Neural cell (in vitro differentiated cells): ENCODE results near the gene SIAE. TPM values are rescaled to one million over a fixed set of nuclear protein-coding genes. Genes with fewer than 3 reads are reported as not detected.

Experiments
- H2AFZ ChIP-seq: fragments of 200-600, 300-800 bp; sonication (generic), shearing (Covaris generic); 2 replicates; pipeline ENCODE4 v1.6.0; 2014; ENCODE audit warnings: low read depth, mild to moderate bottlenecking, antibody characterized with exemption, low read length, moderate library complexity
- H3F3A ChIP-seq: fragments of 200-600 bp; shearing (Covaris generic); 2 replicates; pipeline ENCODE4 v1.6.1; 2016; ENCODE audit warnings: mild to moderate bottlenecking, moderate library complexity, mixed read lengths, antibody characterized with exemption, low read length; ENCODE audit not compliant: insufficient read depth, poor library complexity, severe bottlenecking
- H3K27ac ChIP-seq: fragments of 200-600, 300-800 bp; sonication (generic), shearing (Covaris generic); 2 replicates; pipeline ENCODE4 v1.5.1; 2014; ENCODE audit warnings: mild to moderate bottlenecking, low read length, moderate library complexity
- H3K27me3 ChIP-seq: fragments of 300-800, 200-600 bp; sonication (generic), shearing (Covaris generic); 2 replicates; pipeline ENCODE4 v1.6.0; 2014; ENCODE audit warnings: mild to moderate bottlenecking, low read depth, low read length, moderate library complexity; ENCODE audit not compliant: insufficient read depth
- H3K36me3 ChIP-seq: fragments of 300-800, 200-600 bp; sonication (generic), shearing (Covaris generic); 2 replicates; pipeline ENCODE4 v1.5.1; 2014; ENCODE audit warnings: mild to moderate bottlenecking, antibody characterized with exemption, low read length, moderate library complexity; ENCODE audit not compliant: insufficient read depth
- H3K4me2 ChIP-seq: fragments of 300-800, 200-600 bp; sonication (generic), shearing (Covaris generic); 2 replicates; pipeline ENCODE4 v1.6.0; 2014; ENCODE audit warnings: mild to moderate bottlenecking, low read length
- H3K4me3 ChIP-seq: fragments of 300-800, 200-600 bp; sonication (generic), shearing (Covaris generic); 2 replicates; pipeline ENCODE4 v1.5.1; 2014; ENCODE audit warnings: mild to moderate bottlenecking, low read length, moderate library complexity
- H3K79me2 ChIP-seq: fragments of 200-600 bp; shearing (Covaris generic); replicated peaks from 2 replicates; pipeline ENCODE4 v1.6.0; 2014; ENCODE audit warnings: mild to moderate bottlenecking, low read length, moderate library complexity; ENCODE audit not compliant: insufficient read depth
- H3K9ac ChIP-seq: fragments of 300-800, 200-600 bp; sonication (generic), shearing (Covaris generic); 2 replicates; pipeline ENCODE4 v1.6.1; 2016; ENCODE audit warnings: mild to moderate bottlenecking, low read length, mixed read lengths
- H3K9me2 ChIP-seq: fragments of 200-600 bp; shearing (Covaris generic); 2 replicates; pipeline ENCODE4 v1.6.1; 2016; ENCODE audit warnings: mild to moderate bottlenecking, low read length, mixed read lengths; ENCODE audit not compliant: insufficient read depth
- H3K9me3 ChIP-seq: fragments of 200-600, 300-800 bp; sonication (generic), shearing (Covaris generic); 2 replicates; pipeline ENCODE4 v1.6.1; 2016; ENCODE audit warnings: mild to moderate bottlenecking, mixed run types, low read length, moderate library complexity, mixed read lengths
- H4K20me1 ChIP-seq: fragments of 200-600 bp; shearing (Covaris generic); 2 replicates; pipeline ENCODE4 v1.6.1; 2016; ENCODE audit warnings: mild to moderate bottlenecking, mixed run types; ENCODE audit not compliant: insufficient read depth
- EP300 ChIP-seq: fragments of 450-650 bp; conservative IDR thresholded peaks from 2 replicates; pipeline ENCODE4 v1.6.1; 2014; ENCODE audit warnings: antibody characterized with exemption, mild to moderate bottlenecking, moderate library complexity; ENCODE audit not compliant: poor library complexity, severe bottlenecking
- EZH2 ChIP-seq: fragments of 200-600, 300-800 bp; shearing (Covaris generic), sonication (generic); IDR thresholded peaks from 2 replicates; pipeline ENCODE4 v1.6.1; 2014; ENCODE audit warnings: antibody characterized with exemption, low read length, borderline replicate concordance, mild to moderate bottlenecking; ENCODE audit not compliant: insufficient read depth, poor library complexity, severe bottlenecking
- MXI1 ChIP-seq: fragments of 450-650 bp; conservative IDR thresholded peaks from 2 replicates; pipeline ENCODE4 v1.6.1; 2014; ENCODE audit warnings: antibody characterized with exemption, mild to moderate bottlenecking; ENCODE audit not compliant: poor library complexity, severe bottlenecking
- POLR2AphosphoS5 ChIP-seq: IDR thresholded peaks from 2 replicates; pipeline ENCODE4 v1.6.1; 2012
- RAD21 ChIP-seq: fragments of 450-650 bp; conservative IDR thresholded peaks from 2 replicates; pipeline ENCODE4 v1.6.1; 2014; ENCODE audit warnings: antibody characterized with exemption, mild to moderate bottlenecking, moderate library complexity
- SMC3 ChIP-seq: fragments of 450-650 bp; conservative IDR thresholded peaks from 2 replicates; pipeline ENCODE4 v1.6.1; 2014; ENCODE audit warnings: antibody characterized with exemption, mild to moderate bottlenecking, moderate library complexity; ENCODE audit not compliant: poor library complexity
- TAF1 ChIP-seq: IDR thresholded peaks from 2 replicates; pipeline ENCODE4 v1.6.1; 2012; ENCODE audit warnings: low read depth
- polyA plus RNA-seq: library from polyadenylated mRNA; depleted of rRNA; stranded (reverse); fragments of >200 nt; gene quantifications from 2 replicates; pipeline ENCODE4 v1.2.3, GENCODE V29; 2014
- TF ChIP-seq, protein P1 (sequence below): IDR thresholded peaks from 2 replicates; pipeline ENCODE4 v1.6.1; 2012; ENCODE audit warnings: borderline replicate concordance
- TF ChIP-seq, protein P2 (sequence below): fragments of 450-650 bp; IDR thresholded peaks from 2 replicates; pipeline ENCODE4 v1.5.1; 2014; ENCODE audit warnings: antibody characterized with exemption, mild to moderate bottlenecking, moderate library complexity; ENCODE audit not compliant: poor library complexity, severe bottlenecking

Gene SIAE
- polyA plus RNA-seq, 1 donor from 2014 or later, result 4.0 TPM

DNA sequence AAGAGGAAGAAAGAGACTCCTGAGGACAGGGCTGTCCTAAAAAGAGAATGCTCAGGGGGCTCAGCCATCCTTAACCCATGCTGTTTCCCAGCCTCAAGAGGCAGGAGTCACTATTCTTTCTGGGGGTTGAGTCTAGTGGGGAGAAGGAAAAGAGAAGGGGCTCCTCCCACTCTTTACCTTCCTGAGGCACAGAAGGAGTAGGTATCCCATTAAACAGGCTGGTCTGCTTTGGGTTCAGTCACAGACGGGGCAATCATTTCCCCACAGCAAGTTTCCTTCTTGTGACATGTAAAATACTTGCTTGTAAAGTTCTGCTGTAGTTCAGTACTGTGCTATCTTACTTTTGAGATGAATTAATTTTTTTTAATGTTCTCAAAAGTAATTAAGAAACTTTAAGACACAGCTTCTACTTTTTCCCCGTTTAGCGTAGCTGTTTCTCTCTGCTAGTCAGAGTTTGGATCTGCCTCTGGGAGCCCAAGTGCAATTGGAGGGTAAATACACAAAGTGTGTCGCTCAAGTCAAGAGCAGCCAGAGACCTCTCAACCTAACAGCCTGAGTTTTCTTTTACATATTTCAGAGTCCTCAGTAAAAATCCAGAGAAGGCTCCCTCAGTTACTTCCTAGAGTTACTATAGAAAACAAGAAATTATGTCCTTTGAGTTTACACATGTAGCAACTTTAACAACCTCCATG is 88.7 kb downstream of the SIAE start:
- no peak overlapping the region for H2AFZ ChIP-seq
- no peak overlapping the region for H3K9ac ChIP-seq
- H3F3A ChIP-seq, result no peaks in the 10 kb centered on the region
- no peaks in the 10 kb centered on the region for H3K27me3 ChIP-seq
- TF ChIP-seq EP300 (no peak), RAD21 (no peak), SMC3 (no peak), TAF1 (no peak), EZH2 (no peak), POLR2AphosphoS5 (no peak), MXI1 (no peak)
- TF ChIP-seq, protein P1, sequence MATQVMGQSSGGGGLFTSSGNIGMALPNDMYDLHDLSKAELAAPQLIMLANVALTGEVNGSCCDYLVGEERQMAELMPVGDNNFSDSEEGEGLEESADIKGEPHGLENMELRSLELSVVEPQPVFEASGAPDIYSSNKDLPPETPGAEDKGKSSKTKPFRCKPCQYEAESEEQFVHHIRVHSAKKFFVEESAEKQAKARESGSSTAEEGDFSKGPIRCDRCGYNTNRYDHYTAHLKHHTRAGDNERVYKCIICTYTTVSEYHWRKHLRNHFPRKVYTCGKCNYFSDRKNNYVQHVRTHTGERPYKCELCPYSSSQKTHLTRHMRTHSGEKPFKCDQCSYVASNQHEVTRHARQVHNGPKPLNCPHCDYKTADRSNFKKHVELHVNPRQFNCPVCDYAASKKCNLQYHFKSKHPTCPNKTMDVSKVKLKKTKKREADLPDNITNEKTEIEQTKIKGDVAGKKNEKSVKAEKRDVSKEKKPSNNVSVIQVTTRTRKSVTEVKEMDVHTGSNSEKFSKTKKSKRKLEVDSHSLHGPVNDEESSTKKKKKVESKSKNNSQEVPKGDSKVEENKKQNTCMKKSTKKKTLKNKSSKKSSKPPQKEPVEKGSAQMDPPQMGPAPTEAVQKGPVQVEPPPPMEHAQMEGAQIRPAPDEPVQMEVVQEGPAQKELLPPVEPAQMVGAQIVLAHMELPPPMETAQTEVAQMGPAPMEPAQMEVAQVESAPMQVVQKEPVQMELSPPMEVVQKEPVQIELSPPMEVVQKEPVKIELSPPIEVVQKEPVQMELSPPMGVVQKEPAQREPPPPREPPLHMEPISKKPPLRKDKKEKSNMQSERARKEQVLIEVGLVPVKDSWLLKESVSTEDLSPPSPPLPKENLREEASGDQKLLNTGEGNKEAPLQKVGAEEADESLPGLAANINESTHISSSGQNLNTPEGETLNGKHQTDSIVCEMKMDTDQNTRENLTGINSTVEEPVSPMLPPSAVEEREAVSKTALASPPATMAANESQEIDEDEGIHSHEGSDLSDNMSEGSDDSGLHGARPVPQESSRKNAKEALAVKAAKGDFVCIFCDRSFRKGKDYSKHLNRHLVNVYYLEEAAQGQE, result no peak
- TF ChIP-seq, protein P2, sequence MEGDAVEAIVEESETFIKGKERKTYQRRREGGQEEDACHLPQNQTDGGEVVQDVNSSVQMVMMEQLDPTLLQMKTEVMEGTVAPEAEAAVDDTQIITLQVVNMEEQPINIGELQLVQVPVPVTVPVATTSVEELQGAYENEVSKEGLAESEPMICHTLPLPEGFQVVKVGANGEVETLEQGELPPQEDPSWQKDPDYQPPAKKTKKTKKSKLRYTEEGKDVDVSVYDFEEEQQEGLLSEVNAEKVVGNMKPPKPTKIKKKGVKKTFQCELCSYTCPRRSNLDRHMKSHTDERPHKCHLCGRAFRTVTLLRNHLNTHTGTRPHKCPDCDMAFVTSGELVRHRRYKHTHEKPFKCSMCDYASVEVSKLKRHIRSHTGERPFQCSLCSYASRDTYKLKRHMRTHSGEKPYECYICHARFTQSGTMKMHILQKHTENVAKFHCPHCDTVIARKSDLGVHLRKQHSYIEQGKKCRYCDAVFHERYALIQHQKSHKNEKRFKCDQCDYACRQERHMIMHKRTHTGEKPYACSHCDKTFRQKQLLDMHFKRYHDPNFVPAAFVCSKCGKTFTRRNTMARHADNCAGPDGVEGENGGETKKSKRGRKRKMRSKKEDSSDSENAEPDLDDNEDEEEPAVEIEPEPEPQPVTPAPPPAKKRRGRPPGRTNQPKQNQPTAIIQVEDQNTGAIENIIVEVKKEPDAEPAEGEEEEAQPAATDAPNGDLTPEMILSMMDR, result no peak
- H3K4me3 ChIP-seq, result no peak overlapping the region
- H4K20me1 ChIP-seq, result no peaks in the 10 kb centered on the region
- H3K27ac ChIP-seq, result no peak overlapping the region
- H3K79me2 ChIP-seq, result no peaks in the 10 kb centered on the region
- no peaks in the 10 kb centered on the region for H3K36me3 ChIP-seq
- no peaks in the 10 kb centered on the region for H3K9me2 ChIP-seq
- H3K9me3 ChIP-seq, result no peaks in the 10 kb centered on the region
- H3K4me2 ChIP-seq, result no peak overlapping the region

DNA sequence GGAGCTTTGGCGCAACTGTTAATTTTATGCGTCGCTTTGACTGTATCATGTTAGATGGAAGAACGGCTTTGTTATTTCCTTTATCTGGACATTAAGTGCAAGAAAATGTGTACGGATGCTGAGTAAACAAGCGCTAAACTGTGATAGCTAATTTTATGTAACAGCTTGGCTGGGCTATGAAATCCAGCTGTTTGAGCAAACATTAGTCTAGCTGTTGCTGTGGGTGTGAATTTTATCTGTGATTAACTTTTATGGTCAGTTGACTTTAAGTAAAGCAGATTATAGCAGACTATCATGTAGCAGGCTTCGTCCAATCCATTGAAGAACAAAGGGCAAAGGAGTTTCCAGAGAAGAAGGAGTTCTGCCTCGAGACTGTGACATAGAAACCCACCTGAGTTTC is 89.8 kb downstream of the SIAE start:
- H3K36me3 ChIP-seq, result no peaks in the 10 kb centered on the region
- H4K20me1 ChIP-seq, result no peaks in the 10 kb centered on the region
- H3K27me3 ChIP-seq, result no peaks in the 10 kb centered on the region
- H3K4me2 ChIP-seq, result no peak overlapping the region
- H3K9ac ChIP-seq, result no peak overlapping the region
- no peaks in the 10 kb centered on the region for H3K9me3 ChIP-seq
- H3K79me2 ChIP-seq, result no peaks in the 10 kb centered on the region
- TF ChIP-seq EP300, result no peak
- no peak for TF ChIP-seq MXI1
- TF ChIP-seq, protein P1, result no peak
- TF ChIP-seq RAD21, result no peak
- TF ChIP-seq, protein P2, result no peak
- no peak for TF ChIP-seq TAF1
- TF ChIP-seq EZH2, result no peak
- no peak for TF ChIP-seq SMC3
- TF ChIP-seq POLR2AphosphoS5, result no peak
- H2AFZ ChIP-seq, result no peak overlapping the region
- H3F3A ChIP-seq, result no peaks in the 10 kb centered on the region
- no peak overlapping the region for H3K27ac ChIP-seq
- H3K4me3 ChIP-seq, result no peak overlapping the region
- H3K9me2 ChIP-seq, result no peaks in the 10 kb centered on the region
